DOHH2 (cell line): ENCODE results near the gene ATP23.

Experiments
- CTCF ChIP-seq: fragments of 200-600 bp; sonication (generic); IDR thresholded peaks from one replicate; pipeline ENCODE4 v1.5.1; 2014; ENCODE audit warnings: antibody characterized with exemption, mild to moderate bottlenecking, low read depth, low read length; ENCODE audit not compliant: poor library complexity, severe bottlenecking
- EZH2phosphoT487 ChIP-seq: fragments of 200-600 bp; sonication (generic); IDR thresholded peaks from 2 replicates; pipeline ENCODE4 v1.6.1; 2017; ENCODE audit warnings: borderline replicate concordance, mild to moderate bottlenecking, antibody characterized with exemption, low read length, moderate library complexity, mixed read lengths

- no peak for TF ChIP-seq CTCF
- TF ChIP-seq EZH2phosphoT487 = no peak
These were observed 45.8 kb upstream of the ATP23 start for GRCh38 chr12:57895389-57896114.
